Amniotic epithelial cell (primary cell): ENCODE data around the gene RDH16.

Experiments used
- DNase-seq: peaks from one replicate; pipeline ENCODE4 v3.0.0-alpha.2; 2010; ENCODE audit warnings: low read depth

The RDH16 gene, protein sequence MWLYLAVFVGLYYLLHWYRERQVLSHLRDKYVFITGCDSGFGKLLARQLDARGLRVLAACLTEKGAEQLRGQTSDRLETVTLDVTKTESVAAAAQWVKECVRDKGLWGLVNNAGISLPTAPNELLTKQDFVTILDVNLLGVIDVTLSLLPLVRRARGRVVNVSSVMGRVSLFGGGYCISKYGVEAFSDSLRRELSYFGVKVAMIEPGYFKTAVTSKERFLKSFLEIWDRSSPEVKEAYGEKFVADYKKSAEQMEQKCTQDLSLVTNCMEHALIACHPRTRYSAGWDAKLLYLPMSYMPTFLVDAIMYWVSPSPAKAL

DNA sequence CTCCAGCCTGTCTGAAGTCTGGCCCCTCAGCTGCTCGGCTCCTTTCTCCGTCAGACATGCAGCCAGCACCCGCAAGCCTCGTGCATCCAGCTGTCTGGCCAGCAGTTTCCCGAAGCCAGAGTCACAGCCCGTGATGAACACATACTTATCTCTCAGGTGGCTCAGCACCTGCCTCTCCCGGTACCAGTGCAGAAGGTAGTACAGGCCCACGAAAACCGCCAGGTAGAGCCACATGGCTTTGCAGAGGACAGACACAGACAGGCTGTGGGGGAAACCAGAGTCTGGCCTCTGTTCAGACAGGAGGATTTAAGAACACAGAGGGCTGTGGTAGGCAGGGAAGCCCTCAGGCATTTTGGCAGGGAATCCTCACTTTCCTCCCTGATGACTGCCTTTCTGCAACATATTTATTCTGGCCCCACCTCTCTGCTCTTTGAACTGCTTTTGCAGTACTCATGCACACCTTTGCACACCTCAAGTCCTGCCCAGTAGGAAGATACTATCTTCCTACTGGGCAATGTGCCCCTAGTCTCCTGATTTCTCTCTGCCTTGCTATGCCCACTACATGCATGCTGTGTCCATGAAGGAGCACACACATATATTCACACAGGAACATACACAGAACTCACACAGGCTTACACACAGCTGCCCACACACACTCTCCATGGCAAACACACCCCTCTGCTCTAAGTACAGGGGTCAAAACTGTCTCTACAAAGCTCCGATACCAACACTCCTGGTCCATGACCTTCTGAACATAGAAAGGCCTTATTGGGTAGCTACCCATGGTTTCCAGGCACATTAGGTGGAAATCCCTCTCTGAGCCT lies at the start of gene RDH16:
Gene RDH16 (minus strand): TSS at position 380 of the 824 bp plus-strand sequence. CDS start 146 bp downstream, at position 234.
- no peak for DNase-seq

DNA sequence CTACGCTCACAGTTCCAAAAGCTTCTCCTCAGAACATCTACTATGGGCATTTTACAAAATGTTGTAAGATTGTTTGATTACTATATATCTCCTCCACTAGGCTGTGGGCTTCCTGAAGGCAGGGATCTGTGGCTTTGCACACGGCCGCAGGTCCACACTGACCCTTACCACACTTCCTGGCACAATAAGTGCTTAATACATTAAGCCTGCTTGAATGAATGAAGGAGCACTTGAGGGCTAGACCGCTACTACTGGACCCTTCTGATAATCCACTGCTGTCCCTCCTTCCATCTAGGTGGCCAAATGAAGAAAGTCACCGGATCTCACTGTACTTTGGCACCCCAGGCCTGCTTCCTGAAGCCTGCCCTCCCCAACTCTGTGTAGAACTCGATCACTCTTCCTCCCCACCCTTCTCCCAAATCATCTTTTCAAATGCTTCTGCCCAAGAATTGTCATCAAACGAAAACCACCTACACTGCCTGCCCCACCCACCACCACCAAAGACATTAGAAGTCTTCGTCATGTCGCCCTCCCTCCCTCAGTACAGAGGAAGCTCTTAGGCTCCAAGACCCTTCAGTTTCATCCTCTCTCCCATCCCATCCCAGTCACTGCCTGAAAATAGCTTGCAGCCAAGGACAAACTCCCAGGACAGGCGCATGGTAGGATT lies 49.5 kb upstream of the RDH16 start:
- no peak for DNase-seq

DNA sequence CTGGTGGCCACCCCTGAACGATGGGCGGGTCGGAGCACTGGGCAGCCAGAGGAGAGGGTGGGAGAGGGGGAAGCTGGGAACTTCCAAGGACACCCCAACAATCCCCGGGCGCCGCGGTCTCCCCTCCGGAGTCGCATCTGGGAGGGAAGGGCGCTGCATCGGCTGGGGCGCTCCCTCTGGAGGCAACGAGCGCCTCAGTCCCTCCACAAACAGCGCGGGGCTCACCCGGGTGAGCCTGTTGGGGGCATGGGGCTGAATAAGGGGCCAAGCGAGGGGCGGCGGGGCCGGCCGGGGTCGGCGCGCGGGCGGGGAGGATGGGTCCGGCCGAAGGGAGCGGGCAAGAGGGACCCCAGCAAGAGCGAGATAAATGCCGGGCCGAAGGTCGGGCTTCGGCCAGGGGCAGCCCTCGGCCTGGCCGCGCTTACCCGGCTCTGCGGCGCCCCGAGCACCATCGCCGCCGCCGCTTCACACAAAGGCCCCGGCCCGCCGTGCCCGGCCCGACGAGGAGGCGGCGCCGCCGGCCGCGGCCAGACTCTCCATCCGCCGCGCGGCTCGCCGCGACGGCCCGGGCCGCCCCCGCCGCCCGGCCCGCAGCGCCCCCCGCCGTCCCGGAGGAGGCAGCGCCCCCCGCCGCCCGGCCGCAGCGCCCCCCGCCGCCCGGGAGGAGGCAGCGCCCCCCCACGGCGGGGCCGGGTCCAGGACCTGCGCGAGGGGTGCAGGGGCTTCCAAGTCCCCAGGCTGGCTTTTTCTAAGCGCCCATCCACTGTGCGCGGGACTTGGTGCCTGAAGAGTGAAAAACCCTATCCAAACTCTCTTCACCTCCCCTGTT lies 48.8 kb upstream of the RDH16 start, which contains the start of gene ZBTB39:
Gene ZBTB39 (minus strand): TSS at position 567 of the 829 bp plus-strand sequence. CDS start 1,629 bp downstream, outside the sequence.
- DNase-seq = peak; percentile 24

DNA sequence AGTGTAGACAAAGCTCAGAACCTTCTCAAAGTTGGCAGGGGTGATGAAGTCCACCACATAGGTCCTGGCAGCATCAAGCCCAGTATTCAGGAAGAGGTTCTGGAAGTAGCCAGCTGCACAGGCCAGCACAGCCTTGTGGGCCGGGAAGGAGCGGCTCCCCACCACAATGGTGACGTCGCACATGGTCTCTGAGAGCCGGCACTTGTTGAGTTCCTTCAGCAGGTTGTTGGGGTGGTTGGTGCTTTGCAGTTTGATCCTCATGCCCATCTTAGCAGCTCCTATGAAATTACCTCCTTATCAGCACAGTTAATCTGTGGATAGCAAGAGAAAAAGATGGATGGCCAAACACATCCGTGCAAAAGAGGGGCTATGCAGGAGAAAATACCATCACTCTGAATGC lies 47.2 kb upstream of the RDH16 start:
- no peak for DNase-seq

DNA sequence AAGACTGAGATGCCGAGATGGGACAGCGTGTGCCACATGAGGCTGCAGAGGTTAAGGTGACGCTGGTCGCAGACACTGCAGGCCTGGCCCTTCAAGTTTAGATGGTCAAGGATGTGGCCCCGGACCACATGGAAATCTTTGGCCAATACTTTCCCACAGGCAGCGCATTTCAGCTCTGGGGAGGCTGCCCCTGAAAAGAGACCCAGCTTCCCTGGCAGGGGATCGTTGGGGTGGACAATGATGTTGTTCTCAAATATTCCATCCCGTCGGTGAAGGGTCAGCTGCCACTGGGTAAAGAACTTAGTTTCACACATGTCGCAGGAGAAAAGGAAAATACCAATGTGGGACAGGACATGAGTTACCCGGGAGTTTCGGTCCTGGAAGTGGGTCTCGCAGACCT lies 46.0 kb upstream of the RDH16 start:
- DNase-seq = no peak

DNA sequence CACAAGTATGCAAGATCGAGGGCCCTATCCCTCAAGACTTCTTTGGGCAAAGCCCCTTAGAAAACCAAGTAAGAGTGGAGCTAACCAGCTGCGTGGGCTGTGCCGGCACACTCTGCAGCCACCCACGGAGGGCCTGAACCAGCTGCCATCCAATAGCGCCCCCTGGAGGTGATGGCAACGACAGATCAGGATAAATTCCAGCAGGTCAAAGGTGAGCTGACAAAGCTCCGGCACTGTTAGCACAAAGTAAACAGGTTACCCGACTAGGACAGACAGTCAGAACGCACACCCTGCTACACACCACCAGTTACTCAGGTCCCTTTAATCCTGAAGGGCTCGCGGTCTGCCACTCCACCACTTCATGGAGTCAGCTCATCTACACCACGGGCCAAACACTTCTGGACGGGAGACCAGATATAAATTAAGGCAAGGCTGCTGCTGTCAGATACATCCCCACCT lies 44.1 kb upstream of the RDH16 start:
- peak; percentile 69 for DNase-seq

DNA sequence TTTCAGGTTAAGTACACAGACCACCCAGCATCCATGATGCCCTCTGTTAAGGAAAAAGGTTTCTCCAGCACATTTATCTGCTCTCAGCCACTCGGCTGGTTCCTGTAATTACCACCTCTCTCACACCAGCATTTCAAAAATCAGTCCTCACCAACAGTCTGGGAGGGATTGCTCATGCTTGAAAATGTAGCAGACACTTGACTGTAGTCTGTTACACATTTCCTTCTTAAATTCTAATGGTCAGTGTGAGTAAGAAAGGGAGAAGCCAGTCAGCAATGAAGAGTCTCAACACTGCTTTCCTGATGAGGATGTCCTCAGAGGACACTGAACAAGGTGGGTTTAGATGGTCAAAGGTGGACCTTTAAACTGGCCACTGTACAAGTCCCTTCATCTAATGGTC lies 43.0 kb upstream of the RDH16 start:
- DNase-seq = no peak

DNA sequence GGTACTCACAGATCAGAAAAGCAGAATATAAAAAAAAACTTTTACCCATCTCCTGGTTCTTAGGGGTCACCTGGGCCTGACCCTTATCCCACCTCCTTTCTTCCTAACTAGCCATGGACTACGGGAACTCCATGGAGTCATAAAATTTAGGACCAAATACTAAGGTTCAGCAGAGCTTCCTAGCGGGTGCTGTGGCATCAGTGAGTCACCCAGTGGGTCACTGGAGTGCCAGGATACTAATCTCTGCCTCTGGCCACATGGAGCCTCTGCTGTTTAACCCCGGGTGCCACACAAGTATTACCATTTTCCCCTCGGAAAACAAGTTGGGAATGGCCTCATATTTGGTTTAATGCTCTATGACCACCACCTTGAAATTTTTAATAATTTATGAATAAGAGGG lies 42.0 kb upstream of the RDH16 start:
- DNase-seq = no peak

DNA sequence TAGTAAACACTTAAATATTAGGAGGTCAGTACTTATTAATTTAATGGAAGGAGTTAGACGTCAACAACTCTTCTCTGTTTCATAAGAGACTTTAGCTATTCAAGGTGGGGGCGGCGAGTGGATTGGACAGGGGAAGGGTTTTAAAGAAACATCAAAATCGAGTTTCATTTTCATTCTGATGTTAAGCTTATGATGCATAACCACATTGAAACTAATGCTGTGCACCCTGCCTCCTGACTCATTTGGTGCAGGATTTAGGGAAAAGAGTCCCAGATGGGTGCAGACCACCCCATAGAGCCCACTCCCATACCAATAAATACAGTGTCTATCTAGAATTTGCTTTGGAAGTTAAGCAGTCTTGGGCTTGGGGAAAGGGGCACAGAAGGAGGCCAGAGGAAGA lies 41.6 kb upstream of the RDH16 start:
- DNase-seq = no peak

DNA sequence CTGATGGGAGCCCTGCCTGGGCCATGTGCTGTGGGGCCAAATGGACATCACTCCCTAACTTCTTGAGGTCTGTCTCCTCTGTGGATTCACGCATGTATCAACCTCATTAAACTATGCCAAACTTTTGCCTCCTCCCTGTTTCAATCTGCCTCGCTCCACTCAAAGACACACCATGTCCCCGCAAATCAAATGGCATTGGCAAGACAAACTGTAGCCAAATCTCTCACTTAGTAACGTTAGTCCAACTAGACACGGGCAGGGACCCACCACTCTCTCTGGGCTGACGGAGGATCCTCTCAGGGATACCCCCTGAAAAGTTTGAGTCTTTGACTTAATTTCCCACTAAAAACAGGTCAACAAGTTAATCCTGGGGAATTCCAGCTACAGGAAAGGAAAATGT lies 40.9 kb upstream of the RDH16 start:
- DNase-seq = no peak

DNA sequence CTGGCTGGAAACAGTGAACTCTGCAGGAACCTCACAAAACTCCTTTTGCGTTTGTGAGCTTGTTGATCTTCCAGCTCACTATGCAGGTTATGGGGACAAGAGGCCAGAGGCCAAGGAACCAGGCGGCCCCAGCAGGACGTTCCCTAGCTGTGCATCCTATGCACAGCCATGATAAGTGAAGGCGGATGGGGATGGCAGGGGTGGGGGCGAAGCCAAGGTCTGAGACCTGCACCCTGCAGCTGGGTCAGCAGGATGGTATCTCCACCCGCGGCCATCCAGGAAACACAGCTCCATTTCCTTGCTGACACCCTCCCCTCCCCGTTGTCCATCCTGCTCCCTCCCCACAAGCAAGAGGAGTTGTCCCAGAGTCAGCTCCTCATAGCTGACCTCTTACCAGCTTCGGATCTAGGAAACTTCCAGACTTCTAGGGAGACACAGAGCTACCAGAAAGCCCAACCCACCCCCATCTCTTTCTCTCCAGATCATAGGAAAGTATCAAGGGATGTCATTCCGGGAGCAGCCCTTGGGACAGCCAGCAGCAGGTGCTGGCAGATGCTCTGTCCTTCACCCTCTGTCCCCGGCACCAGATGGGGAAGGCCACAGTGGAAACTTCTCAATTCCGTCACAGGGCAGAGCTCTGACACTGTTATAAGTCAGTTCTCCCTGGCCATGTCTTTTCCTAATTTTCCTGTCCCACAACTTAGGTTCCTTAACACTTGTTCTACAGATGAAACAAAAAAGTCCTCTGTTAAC lies 39.6 kb upstream of the RDH16 start:
- no peak for DNase-seq

DNA sequence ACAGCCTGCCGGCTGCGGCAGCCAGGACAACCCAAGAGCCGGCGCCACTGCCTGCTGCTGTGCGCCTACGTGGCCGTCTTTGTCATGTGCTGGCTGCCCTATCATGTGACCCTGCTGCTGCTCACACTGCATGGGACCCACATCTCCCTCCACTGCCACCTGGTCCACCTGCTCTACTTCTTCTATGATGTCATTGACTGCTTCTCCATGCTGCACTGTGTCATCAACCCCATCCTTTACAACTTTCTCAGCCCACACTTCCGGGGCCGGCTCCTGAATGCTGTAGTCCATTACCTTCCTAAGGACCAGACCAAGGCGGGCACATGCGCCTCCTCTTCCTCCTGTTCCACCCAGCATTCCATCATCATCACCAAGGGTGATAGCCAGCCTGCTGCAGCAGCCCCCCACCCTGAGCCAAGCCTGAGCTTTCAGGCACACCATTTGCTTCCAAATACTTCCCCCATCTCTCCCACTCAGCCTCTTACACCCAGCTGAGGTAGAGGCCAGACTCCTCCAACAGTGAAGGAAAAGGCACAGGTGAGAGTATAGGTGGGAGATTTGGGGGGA lies 38.6 kb upstream of the RDH16 start:
- DNase-seq = no peak

DNA sequence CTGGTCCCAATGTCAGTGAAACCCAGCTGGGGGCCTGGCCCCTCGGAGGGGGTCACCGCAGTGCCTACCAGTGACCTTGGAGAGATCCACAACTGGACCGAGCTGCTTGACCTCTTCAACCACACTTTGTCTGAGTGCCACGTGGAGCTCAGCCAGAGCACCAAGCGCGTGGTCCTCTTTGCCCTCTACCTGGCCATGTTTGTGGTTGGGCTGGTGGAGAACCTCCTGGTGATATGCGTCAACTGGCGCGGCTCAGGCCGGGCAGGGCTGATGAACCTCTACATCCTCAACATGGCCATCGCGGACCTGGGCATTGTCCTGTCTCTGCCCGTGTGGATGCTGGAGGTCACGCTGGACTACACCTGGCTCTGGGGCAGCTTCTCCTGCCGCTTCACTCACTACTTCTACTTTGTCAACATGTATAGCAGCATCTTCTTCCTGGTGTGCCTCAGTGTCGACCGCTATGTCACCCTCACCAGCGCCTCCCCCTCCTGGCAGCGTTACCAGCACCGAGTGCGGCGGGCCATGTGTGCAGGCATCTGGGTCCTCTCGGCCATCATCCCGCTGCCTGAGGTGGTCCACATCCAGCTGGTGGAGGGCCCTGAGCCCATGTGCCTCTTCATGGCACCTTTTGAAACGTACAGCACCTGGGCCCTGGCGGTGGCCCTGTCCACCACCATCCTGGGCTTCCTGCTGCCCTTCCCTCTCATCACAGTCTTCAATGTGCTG lies 38.0 kb upstream of the RDH16 start:
- no peak for DNase-seq

DNA sequence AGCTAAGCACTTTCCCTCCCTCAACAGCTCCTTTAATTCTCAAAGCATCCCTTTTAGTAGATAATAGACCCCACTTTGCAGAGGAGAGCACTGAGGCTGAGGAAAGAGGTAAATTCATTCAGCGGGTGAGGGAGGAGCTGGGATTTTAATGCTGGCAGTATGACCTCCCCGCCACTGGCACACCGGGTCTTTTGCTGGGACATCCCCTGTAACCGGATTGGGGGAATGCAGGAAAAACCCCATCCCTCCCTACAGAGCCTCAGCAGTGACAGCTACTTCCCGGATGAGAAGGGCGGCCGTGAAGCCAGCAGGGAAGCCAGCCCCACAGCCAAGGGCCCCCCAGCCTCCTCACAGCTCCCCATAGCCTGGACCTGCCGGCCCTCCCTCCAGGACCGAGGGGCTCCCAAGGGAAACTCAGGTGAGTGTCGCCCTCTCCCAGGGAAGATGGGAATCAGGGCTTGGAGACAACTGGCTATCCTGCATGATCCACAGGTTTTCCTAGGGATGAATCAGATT lies 36.9 kb upstream of the RDH16 start:
- DNase-seq = no peak

DNA sequence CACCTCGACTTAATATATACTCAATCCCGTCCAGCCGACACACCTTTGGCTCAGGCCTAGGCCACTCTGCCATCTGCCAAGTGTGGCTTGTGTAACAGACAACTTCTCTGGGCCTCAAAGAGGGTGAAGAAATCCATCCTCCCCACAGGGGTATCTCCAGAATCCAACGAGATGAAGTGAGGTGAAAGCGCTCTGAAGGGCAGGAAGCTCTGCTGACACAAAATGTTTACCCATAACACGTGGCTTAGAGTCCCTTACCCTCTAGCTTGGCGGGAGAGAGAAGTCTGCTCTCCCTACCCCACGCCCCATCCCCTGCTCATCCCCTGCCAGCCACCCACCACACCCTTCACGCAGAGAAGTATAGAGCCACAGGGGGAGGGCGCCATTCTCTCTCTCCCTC lies 35.9 kb upstream of the RDH16 start:
- no peak for DNase-seq

DNA sequence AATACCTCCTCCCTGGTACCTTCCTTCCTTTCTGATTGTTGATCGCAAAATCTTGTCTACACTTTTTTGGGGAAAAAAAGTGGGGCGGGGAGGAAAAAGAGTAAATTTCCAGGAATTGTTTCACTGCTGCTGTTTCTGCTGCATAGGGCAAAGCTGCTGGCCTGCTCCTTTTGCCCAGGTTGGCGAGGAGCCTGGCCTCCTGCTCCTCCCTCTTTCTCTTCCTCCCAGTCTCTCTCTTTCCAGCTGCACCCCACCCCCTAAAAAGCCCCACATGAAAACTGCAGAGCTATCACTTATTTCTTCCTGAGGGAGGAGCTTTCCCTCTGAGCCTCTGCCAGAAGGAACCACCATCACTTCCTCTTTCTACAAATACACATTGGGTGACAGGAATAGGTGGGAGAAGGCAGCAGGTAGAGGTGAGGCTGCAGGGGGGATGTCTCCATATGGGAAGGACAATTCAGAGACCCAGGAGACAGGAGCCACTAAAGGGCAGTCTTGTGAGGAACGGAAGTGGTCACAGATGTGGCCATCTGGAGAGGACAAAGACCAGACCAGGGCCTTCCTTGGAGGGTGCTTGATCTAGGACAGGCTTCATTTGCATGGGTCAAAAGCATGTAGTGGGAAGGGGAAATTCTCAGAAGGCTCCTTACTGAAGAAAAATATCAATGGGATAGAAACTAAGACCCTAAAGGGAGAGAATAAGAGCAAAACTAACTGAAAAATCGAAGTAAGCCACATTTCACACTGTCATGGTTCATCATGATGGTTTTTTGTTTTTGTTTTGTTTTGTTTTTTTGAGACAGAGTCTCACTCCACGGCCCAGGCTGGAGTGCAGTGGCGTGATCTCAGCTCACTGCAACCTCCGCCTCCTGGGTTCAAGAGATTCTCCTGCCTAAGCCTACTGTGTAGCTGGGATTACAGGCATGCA lies 34.2 kb upstream of the RDH16 start:
- DNase-seq = no peak

DNA sequence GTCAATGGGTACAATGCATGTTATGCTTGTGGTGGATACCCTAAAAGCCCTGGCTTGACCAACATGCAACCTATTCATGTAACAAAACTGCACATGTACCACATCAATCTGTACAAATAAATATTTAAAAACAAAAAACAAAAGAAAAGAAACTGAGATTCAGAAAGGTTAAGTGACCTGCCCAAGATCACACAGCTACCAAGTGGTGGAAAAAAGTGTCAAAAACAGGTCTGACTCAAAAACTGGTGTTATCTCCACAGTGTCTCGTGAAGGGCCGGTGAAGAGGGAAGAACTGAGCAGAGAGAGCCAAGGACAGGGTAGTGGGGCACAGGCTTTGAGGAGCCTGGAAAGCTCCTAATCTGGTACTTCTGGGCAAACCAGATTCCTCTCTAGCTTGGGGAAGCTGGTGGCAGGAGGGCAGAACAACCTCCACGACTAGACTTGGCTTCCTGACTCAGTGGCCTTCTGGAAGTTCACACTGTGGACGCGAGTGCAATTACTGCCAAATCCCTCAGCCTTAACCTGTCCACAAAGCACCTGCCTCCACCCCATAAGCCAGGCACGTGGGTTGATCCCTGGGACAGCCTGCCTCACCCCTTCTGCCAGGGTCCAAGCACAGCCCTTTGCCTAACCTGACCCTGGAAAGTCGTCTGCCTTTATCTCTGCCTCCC lies 33.4 kb upstream of the RDH16 start:
- DNase-seq = no peak
